T-helper 2 cell (primary cell): ENCODE results near the gene GPR17.

Experiments
- DNase-seq, 5 experiments: peaks; one replicate each; pipeline versions ENCODE4 v3.0.0 to v3.0.0-alpha.2; 2012 to 2022

GPR17 gene

DNA sequence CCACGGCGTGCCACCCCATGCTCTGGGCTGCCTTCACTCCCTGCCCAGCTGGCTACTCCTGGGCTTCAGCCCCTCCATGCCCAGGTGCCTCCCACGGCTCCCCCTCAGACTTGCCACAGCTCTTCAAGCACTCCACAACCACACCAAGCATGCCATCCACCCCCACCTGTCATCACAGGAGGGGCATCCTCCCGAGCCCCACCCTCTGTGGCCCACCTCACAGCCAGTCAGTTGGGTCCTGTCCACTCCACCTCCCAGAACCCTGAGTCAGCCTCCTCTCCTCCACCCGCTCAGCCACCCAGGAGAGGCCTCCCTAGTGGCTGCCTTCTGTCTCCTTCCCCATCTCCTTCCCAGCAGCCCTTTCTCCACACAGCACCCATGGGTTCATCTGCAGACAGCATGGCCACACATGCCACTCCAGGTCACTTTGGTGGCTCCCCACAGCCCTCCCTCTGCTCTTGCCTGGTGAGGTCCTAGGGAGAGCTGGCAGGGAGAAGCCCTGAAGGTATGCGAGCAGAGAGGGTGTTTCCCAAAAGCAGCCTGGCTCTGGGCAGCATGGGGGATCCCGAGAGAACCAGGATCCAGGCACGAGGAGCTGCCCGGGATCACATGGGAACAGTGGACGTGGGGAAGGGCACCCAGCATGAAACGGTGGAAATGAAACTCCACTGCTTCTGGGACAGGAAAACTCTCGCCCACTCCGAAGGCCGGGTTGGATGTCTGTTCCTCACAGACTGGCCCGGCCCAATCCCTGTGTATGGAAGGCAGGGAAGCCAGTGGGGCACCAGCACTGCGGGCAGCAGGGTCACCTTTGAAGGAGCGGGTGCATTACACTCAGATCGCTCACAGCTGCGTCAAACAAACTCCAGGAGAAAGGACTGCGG is 26.6 kb downstream of the GPR17 start:
- DNase-seq = no peak

DNA sequence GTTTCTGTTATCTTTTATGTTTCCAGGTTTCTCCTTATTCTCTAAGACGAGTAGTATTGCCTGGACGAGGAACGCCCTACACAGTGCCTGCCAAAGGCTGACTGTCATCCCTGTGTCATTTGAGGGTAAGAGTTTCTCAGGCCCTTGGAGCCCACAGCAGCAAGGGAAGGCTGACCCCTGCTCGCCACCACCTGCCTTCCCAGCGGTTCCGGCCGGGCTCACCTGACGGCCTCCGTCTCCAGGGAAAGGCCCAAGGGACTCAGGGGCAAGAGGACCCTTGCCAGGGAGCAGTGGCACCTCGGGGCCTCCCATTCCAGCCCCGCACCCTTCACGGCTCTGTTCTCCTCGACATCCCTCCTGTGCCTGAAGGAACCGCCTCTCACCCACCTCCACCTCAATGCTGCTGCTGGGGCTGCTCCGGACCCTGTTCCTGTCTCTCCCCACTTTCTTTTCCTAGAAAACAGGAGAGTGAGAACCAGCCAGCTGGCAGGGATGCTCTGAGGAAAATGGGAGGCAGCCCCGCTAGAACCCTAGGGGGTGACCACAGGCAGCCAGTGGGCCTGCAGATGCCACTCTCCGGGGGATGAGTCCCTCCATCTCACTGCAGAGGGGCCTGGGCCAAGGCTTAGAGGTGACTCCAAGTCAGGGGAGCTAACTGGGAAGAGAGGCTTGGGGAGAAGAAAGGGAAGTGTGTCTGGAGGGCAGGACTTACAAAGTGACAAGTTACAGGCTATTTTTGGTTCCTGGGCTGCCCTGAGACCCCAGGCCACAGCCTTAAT is 27.5 kb downstream of the GPR17 start:
- DNase-seq = no peak

DNA sequence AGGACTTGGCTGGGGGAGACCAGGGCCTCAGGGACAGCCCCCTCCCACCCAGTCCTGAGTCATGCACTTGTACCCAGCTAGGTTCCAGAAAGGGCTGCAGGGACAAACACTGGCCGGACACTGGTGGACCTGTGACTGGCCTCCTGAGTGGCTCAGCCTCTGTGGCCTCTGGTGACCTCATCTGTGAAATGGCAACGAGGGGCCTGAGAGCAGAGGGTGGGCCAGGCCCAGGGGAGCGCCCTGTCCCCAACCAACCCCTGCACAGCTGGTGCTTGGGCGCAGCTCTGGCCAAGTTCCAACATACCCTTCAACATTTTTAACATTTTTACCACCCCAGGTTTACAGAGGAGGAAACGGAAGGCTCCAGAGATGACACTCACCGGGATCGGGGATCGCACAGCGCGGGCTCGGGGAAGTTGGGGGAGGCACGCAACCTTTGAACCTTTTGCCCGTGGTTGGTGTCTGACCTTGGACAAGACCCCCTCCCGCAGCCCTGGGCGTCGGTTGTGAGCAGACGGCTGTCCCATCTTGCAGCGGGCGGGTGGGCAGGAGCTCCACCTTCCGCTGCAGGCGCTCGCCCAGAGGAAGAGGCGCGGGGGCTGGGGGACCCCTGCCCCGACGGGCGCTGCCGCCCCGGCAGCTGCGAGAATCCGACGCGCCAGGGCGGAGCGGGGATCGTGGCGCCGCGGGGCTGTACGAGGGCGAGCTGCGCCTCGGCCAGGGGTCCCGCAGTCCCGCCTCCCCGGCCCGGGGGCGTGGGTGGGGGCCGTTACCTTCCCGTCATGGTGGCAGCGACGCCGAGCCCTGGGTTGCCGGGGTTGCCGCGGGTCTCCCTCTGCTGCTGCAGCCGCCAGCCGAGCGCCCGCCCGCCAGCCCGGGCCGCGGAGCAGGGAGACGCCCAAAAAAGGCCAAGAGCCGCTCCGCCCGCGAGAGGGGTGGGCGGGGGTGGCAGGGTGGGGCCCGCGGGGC is 28.6 kb downstream of the GPR17 start:
- peak in 1 of 5 experiments; percentile 25 for DNase-seq

DNA sequence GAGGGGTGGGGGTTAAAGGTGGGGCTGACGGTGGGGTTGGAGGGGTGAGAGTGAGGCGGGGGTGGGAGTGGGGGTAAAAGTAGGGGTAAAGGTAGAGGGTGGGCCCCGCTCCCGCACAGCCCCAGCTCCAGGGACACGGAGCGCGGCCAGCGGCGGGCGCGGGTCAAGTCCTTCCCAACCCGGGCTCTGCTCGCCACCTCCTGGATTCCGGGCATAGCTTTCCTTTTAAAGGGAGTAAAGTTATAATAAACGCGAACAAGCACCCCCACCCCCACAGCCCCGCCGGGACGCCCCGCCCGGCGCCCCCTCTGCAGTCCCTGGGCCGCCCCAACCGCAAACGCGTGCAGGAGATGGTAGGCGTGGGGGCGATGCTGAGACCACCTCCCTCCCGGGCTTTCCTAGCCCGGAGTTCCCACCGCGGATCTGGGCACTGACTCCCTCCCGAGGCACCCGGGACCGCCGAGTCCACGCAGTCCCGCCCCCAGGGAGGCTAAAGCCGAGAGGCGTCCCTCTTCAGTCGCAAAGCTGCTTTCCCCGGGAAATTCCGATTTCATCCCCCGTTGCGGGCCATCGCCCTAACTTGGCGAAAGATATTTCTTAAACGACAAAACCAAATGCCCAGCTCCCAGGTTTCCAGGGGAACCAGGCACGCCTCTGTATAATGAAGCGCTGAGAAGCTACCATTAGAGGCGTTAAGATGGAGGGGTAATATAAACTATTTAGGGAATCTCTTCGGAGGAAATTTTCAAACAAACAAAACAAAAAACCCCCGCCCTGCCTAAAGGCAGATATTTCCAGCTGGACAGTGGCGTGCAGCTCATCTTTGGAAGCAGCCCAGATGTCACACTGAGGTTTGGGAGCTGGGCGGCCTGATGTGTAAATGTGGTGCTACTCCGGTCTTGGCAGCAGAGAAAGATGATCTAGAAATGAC is 29.6 kb downstream of the GPR17 start, which contains the start of gene LIMS2:
TSS of gene LIMS2 (minus strand) at position 200 of the 931 bp plus-strand sequence. CDS start 506 bp downstream, outside the sequence.
- DNase-seq = no peak

DNA sequence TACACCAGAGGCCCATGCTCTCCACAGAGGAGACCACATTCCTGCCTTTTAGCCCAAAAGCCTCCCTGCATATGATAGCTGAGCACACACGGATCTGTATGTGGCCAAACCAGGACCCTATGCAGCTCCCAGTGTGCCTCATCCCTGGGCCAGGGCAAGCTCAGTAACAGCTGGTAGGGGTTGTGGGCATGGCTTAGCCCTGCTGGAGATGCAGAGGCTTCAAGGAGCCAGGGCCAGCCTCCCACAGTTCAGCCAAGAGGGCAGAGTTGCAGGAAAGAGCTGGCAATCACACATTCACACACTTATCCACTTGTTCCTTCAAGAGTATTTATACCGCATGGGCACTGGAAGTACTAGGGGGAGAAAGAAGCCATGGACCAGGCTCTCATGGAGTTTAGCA is 31.0 kb downstream of the GPR17 start:
- DNase-seq = no peak

DNA sequence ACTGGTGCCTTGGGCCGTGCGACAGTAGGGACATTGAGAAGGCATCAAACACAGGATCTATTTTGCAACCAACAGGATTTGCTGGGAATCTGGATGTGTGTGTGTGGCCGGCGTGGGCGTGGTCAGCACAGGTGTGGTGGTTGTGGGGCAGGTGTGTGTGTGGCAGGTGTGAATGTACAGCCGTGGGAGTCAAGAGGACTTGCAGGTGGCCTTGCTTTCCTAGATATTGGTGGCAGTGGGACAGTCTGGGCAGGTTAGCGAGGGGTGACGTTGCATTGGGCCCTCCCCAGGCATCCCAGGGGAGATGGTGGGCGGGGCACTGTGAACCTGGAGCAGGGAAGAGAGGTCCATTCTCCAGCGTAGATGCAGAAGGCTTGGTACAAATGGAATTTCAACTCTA is 32.6 kb downstream of the GPR17 start:
- DNase-seq = no peak

DNA sequence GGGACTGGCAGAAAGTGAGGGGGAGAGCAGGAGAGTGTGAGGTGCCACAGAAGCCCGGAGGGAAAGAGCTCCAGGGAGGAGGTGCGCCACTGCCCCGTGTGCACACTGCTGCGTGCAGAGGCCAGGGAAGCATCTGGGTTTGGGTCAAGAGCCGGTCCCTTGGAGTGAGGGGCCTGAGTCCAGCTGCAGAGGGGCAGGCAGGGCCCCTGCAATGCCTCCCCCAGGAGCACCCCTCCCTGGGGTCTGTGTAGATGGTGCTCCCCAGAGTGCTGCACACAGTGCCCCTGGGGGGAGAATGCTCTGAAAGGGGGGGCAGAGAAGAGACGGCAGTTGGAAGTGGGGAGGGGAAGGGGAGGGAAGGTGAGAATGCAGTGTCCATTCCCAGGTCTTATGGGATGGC is 33.0 kb downstream of the GPR17 start:
- no peak for DNase-seq

DNA sequence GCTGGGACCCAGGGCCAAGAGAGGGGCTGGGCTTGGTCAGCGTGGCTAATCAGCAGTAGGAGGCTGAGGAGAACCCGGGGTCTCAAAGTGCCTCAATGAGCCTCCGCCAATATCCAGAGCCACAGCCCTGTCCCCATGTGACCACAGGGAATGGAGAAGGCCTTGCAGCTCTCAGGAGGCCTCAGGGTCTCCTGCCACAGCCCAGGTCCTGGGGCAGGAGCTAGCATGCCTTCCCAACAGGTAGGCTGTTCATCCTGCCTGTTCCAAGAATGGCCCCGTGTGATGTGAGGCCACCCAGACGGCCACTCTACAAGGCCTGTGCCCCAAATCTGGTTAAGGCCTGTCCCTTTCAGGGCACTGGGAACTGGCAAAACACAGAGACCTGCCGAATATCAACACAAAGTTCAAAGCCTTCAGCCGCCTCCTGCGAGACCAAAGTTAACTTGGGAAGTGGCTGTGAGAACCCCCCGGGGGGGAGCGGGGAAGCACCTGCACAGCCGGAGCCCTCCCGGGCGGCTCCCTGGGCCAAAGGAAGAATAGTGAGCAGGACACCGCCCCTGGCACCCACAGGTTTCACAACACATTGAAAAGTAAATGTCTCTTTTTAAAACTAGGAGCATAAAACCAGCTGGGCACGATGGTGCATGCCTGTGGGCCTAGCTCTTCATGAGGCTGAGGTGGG is 33.9 kb downstream of the GPR17 start:
- DNase-seq = no peak

DNA sequence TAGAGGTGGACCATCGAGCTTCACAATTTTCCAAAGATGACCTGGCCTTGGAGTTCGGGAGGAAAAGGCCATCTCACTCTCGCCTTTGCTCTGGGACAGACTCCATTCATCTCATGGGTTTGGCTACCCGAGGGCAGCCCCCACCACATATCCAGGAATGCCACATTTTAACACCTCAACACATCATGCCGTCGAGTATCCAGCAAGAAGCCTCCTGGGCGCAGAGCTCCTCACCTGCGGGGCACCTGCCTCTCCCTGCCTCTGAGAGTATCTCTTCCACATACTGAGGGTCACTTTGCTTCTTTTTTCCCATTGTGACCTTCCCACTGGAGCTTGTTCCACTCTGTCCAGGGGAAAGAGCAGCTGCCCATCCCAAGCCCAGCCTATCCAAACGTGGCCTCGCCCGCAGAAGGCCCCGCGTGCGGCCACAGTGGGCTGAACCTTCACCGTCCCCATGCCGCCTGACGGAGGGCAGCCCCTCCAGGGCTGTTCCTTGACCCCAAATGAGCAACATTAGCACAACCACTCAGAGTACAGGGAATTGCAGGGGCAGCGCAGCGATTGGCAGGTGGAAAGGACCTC is 34.8 kb downstream of the GPR17 start:
- no peak for DNase-seq

DNA sequence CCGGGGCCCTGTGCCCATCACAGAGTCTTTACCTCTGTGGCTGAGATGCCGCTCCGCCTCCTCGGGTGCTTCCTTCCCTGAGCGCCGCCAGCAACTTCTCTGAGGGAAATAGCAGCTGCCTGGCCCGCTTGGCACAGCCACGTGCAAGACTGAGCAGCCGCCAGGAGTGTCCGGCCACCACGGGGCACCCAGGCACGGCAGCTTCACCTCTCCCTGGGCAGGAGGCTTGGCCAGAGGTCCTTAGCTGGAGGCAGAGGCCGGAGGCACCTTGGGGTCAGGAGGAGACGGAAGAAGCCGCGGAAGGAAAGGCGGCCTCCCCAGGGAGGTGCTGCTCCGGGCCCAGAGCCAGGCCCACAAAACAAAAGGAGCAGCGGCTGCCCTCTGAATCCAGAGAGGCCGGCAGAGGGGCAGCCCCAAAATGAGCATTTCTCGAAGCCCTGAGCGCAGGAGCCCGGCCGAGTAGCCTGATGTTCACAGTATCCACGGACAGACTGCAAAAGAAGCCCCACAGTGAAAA is 35.4 kb downstream of the GPR17 start:
- DNase-seq = no peak

DNA sequence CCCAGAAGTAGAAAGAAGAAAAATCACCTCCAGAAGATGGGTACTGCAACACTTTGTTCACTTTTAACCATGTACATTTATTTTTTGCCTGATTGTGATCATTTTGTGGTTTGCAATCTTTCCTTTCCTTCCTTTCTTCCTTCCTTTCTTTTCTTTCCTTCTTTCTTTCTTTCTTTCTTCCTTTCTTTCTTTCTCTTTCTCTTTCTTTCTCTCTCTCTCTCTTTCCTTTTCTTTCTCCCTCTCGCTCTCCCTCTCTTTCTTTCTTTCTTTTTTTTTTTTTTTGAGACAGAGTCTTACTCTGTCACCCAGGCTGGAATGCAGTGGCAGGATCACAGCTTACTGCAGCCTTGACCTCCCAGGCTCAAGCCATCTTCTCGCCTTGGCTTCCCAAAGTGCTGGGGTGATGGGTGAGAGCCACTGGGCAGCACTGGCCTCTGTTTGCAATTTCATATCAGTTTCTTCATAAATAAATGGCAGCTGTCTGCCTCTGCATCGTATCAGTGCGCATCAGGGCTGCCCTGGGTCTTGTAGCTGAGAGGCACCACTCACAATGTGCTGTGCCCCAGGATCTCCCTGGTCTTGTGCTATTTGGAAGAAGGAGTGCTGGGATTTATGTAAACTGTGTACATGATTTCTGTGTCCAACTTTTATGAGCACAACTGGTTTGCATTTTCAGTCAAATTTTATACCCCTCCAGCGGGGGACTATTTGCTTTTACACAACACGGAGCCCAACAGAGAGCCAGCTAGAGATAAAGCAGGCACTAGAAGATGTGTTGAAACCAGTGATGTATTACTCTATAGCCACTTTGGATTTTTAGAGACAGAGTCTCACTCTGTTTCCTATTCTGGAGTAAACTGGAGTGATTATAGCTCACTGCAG is 36.3 kb downstream of the GPR17 start:
- DNase-seq = no peak

DNA sequence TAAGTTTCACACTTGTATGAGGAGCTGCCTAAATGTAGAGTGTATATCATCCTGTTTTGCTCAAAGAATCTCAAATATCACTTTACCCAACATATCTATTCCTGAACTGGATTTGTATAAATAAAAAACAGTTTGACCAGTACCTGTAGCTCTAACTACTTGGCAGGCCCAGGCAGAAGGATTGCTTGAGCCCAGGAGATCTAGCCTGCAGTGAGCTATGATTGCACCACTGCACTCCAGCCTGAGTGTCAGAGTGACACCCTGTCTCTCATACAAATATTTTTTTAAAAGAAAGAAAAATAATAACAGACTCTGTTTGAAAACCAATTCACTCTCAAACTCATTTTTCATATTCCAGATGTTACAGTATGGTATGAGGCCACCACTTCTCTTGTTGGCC is 37.1 kb downstream of the GPR17 start:
- no peak for DNase-seq

DNA sequence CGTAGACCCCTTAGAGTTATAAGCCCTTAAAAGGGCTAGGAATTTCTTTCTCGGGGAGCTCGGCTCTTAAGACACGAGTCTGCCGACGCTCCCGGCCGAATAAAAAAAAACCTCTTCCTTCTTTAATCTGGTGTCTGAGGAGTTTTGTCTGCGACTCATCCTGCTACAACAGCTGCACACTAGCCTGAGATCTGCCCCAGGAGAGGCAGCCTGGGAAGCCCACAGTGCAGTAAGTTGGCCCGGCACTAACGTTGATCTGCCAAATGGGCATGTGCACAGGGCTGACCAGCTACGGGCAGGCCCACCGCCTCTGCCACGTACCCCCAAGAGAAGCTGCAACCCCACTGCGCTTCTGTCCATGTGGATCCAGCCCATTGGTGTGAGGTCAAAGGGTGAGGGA is 37.8 kb downstream of the GPR17 start:
- DNase-seq = no peak

DNA sequence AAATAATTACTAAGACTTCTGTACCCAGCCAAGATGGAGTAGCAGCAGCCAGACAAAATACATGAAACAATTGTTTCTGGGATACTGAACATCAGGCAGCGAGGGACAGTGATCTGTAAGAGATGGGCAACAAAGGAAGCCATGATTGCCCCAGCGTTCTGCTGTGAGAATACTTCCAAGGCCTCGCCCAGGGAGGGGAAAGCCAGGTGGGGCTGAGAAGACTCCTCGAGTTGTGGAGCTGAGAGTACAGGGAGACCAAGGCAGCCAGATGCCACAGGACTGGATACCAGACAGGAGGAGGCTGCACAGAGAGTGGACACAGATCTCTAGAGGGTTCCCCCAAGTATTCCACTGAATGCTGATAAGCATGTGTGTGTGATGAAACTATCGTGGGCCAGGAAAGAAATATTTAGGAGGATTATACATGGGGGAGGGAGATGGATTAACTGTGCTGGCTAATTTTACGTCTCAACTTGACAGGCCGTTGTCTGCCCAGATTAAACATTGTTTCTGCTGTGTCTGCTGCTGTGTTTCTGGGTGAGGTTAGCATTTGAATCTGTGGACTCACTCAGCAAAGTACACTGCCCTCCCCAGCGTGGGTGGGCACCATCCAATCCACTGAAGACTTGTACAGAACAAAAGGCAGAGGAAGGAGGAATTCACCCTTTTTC is 39.6 kb downstream of the GPR17 start:
- DNase-seq = no peak

DNA sequence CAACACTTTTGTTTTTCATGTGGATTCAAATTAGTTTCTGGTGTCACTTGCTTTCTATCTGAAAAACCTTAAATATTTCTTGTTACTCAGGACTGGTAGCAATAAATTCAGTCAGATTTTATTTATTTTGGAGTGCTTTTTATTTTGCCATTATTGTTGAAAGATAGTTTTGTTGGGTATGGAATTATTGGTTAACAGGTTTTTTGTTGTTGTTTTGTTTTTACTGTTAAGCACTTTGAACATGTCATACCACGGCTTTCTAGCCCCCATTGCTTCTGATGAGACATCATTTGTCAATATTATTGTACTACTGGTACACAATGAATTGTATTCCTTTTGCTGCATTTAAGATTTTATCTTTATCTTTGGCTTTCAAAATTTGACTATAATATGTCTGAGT is 42.5 kb downstream of the GPR17 start:
- DNase-seq = no peak

DNA sequence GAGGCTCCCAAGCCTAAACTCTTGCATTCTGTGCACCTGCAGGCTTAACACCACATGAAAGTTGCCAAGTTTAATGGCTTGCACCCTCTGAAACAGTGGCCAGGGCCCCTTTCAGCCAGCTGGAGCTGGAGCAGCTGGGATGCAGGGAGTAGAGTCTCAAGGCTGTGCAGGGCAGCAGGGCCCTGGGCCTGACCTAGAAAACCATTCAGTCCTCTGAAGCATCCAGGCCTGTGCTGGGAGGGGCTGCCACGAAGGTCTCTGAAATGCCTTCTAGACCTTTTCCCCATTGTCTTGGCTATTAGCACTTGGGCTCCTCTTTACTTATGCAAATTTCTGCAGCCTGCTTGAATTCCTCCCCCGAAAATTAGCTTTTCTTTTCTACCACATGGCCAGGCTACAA is 44.7 kb downstream of the GPR17 start:
- no peak for DNase-seq

DNA sequence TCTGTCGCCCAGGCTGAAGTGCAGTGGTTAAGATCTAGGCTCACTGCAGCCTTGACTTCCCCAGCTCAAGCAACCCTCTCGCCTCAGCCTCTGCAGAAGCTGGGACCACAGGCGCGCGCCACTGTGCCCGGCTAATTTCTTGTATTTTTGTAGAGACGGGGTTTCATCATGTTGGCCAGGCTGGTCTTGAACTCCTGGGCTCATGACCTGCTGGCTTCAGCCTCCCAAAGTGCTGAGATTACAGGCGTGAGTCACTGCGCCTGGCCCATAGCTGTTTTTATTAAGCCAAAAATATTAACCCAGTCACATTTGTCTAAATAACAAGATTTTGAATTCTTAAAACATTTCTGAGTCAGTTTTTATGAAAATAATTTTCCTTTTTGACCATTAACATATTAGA is 49.0 kb downstream of the GPR17 start:
- no peak for DNase-seq
